SK-N-SH (cell line): ENCODE data around the gene TP53TG5. TPM values are rescaled to one million over a fixed set of nuclear protein-coding genes. Genes with fewer than 3 reads are reported as not detected.

Experiments
- CTCF ChIA-PET: fragments of 300-600, 350-600 bp; formaldehyde crosslinking; extraction: SDS; loops from one replicate; lab custom pipeline; 2021; lab: Yijun Ruan, JAX
- POLR2A ChIA-PET: fragments of 350-600 bp; sonication (Branson Sonifier 250); formaldehyde crosslinking; extraction: SDS; loops from one replicate; lab custom pipeline; 2020; ENCODE audit warnings: antibody characterized with exemption, inconsistent platforms; lab: Yijun Ruan, JAX
- DNase-seq: peaks from one replicate; pipeline ENCODE4 v3.0.0; 2012
- H2AFZ ChIP-seq: fragments of 200-600 bp; sonication (generic); 2 replicates; pipeline ENCODE4 v1.8.1; 2016; ENCODE audit warnings: antibody characterized with exemption, mild to moderate bottlenecking, low read depth
- H3F3A ChIP-seq: fragments of 200-600 bp; sonication (generic); replicated peaks from 2 replicates; pipeline ENCODE3; 2016; ENCODE audit warnings: antibody characterized with exemption, mild to moderate bottlenecking; ENCODE audit not compliant: insufficient read depth
- H3K27ac ChIP-seq, 2 experiments: fragments of 200-500 bp in 1 of 2; fragments of 200-600 bp in 1 of 2; sonication (Bioruptor generic) in 1 of 2; sonication (generic), shearing (Covaris generic) in 1 of 2; 2 replicates each; pipeline versions ENCODE4 v1.5.1 to v1.6.1; 2014 to 2016; ENCODE audit warnings: low read depth in 2 of 2, inconsistent platforms in 1 of 2, low read length in 1 of 2, mild to moderate bottlenecking in 1 of 2, mixed read lengths in 1 of 2
- H3K27me3 ChIP-seq: fragments of 200-600 bp; sonication (generic), shearing (Covaris generic); 2 replicates; pipeline ENCODE4 v1.6.1; 2016; ENCODE audit warnings: mixed run types; ENCODE audit not compliant: insufficient read depth
- H3K36me3 ChIP-seq, 2 experiments: fragments of 200-500 bp in 1 of 2; fragments of 200-600 bp in 1 of 2; sonication (Bioruptor generic) in 1 of 2; sonication (generic) in 1 of 2; replicated peaks in 1 of 2; 2 replicates each; pipeline versions ENCODE3 to v1.5.1; 2014 to 2016; ENCODE audit warnings: low read length in 1 of 2, mild to moderate bottlenecking in 1 of 2; ENCODE audit not compliant: insufficient read depth in 2 of 2, control insufficient read depth in 1 of 2
- H3K4me1 ChIP-seq, 2 experiments: fragments of 200-500 bp in 1 of 2; fragments of 200-600 bp in 1 of 2; sonication (Bioruptor generic) in 1 of 2; sonication (generic), shearing (Covaris generic) in 1 of 2; 2 replicates each; pipeline versions ENCODE4 v1.5.1 to v1.6.1; 2014 to 2016; ENCODE audit warnings: low read depth in 1 of 2, low read length in 1 of 2, mixed run types in 1 of 2; ENCODE audit not compliant: insufficient read depth in 2 of 2, control insufficient read depth in 1 of 2
- H3K4me2 ChIP-seq: fragments of 200-600 bp; sonication (generic), shearing (Covaris generic); 2 replicates; pipeline ENCODE4 v1.6.1; 2017; ENCODE audit warnings: mixed run types
- H3K4me3 ChIP-seq, 2 experiments: fragments of 200-500 bp in 1 of 2; fragments of 200-600 bp in 1 of 2; sonication (Bioruptor generic) in 1 of 2; sonication (generic), shearing (Covaris generic) in 1 of 2; 2 replicates each; pipeline versions ENCODE4 v1.5.1 to v1.8.1; 2014 to 2016; ENCODE audit warnings: low read depth in 2 of 2, inconsistent platforms in 1 of 2, low read length in 1 of 2, mild to moderate bottlenecking in 1 of 2, mixed read lengths in 1 of 2, moderate library complexity in 1 of 2
- H3K79me2 ChIP-seq: fragments of 200-600 bp; sonication (generic); 2 replicates; pipeline ENCODE4 v1.8.1; 2017; ENCODE audit warnings: mild to moderate bottlenecking; ENCODE audit not compliant: insufficient read depth
- H3K9ac ChIP-seq: fragments of 200-600 bp; sonication (generic); 2 replicates; pipeline ENCODE4 v1.6.1; 2017; ENCODE audit warnings: mixed run types
- H3K9me2 ChIP-seq: fragments of 200-600 bp; sonication (generic); 2 replicates; pipeline ENCODE4 v1.6.1; 2017; ENCODE audit warnings: mixed run types
- H3K9me3 ChIP-seq: fragments of 200-600 bp; sonication (generic); 2 replicates; pipeline ENCODE4 v1.6.1; 2017; ENCODE audit warnings: mixed run types, mild to moderate bottlenecking, moderate library complexity
- H4K20me1 ChIP-seq: fragments of 200-600 bp; sonication (generic); 2 replicates; pipeline ENCODE4 v1.6.1; 2017; ENCODE audit warnings: mild to moderate bottlenecking, mixed run types; ENCODE audit not compliant: insufficient read depth
- CHD2 ChIP-seq: fragments of 150-350 bp; IDR thresholded peaks from 2 replicates; pipeline ENCODE4 v1.6.1; 2018; ENCODE audit warnings: low read length; ENCODE audit not compliant: partially characterized antibody
- FOSL2 ChIP-seq: IDR thresholded peaks from 2 replicates; pipeline ENCODE4 v1.4.0; 2012; ENCODE audit warnings: low read depth, mild to moderate bottlenecking, moderate library complexity, borderline replicate concordance
- GABPA ChIP-seq: IDR thresholded peaks from 2 replicates; pipeline ENCODE4 v1.4.0; 2012; ENCODE audit warnings: low read depth, mild to moderate bottlenecking
- NFIC ChIP-seq: IDR thresholded peaks from 2 replicates; pipeline ENCODE4 v1.4.0; 2012; ENCODE audit warnings: borderline replicate concordance
- POLR2AphosphoS5 ChIP-seq: IDR thresholded peaks from 2 replicates; pipeline ENCODE4 v1.6.1; 2012; ENCODE audit warnings: low read depth, low read length
- RCOR1 ChIP-seq: fragments of 150-350 bp; IDR thresholded peaks from 2 replicates; pipeline ENCODE4 v1.6.1; 2017; ENCODE audit warnings: antibody characterized with exemption, low read length
- RFX5 ChIP-seq: IDR thresholded peaks from 2 replicates; pipeline ENCODE4 v1.6.1; 2012; ENCODE audit warnings: mild to moderate bottlenecking, improper control_type of control experiment, low read length
- SIN3A ChIP-seq: IDR thresholded peaks from 2 replicates; pipeline ENCODE4 v1.6.1; 2012; ENCODE audit warnings: low read depth, mild to moderate bottlenecking, low read length, moderate library complexity, borderline replicate concordance
- TAF1 ChIP-seq: IDR thresholded peaks from 2 replicates; pipeline ENCODE4 v1.6.1; 2012; ENCODE audit warnings: low read depth, mild to moderate bottlenecking, low read length, moderate library complexity, borderline replicate concordance
- YY1 ChIP-seq: IDR thresholded peaks from 2 replicates; pipeline ENCODE4 v1.4.0; 2012; ENCODE audit warnings: low read depth, mild to moderate bottlenecking
- WGBS: methylation state at CpG from one replicate; pipeline ENCODE4 v1.1.6; 2017; ENCODE audit warnings: low lambda C conversion rate; 5-methylcytosine and 5-hydroxymethylcytosine counted together
- polyA plus RNA-seq, 3 experiments: library from polyadenylated mRNA; depleted of rRNA; stranded (reverse); fragments of >200 nt; gene quantifications; 2 replicates each; pipeline ENCODE4 v1.2.3, GENCODE V29; 2012
- TF ChIP-seq, protein P1 (sequence below): IDR thresholded peaks from 2 replicates; pipeline ENCODE4 v1.4.0; 2012; ENCODE audit warnings: low read depth
- TF ChIP-seq, protein P2 (sequence below): fragments of 150-350 bp; IDR thresholded peaks from 2 replicates; pipeline ENCODE4 v1.6.1; 2016; ENCODE audit warnings: mild to moderate bottlenecking, low read depth, low read length
- TF ChIP-seq, protein P3 (sequence below): IDR thresholded peaks from 2 replicates; pipeline ENCODE4 v1.6.1; 2012; ENCODE audit warnings: mild to moderate bottlenecking, low read depth, low read length, moderate library complexity
- TF ChIP-seq, protein P4 (sequence below): fragments of 200-600 bp; sonication (generic); IDR thresholded peaks from 2 replicates; pipeline ENCODE4 v1.6.1; 2017; ENCODE audit warnings: antibody characterized with exemption, mild to moderate bottlenecking, moderate library complexity

The TP53TG5 gene
- polyA plus RNA-seq, 1 of the 3 experiments (the other 2 are of a cell fraction), result not detected

DNA sequence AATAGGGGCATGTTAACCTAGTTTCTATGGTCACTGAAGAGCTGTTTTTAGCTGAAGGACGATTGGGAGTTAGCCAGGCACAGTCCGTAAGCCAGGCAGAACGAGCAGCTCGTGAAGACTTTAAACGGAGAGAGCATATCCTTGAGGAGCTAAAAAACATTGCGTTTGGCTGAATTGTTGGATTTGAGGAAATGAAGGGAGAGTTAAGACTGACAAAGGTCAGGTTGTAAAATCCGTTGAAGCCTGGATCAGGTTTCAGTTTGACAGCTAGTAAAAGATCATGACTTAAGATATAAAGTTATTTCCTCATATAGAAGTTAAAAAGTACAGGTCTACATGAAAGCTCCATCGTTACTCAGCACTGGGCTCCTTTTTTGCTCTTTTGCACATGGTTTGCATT lies 32.8 kb upstream of the TP53TG5 start:
- DNase-seq, result no peak
- no peaks in the 10 kb centered on the region for H3K9me3 ChIP-seq
- ChIA-PET POLR2A (no interaction called here), CTCF (interaction anchor here (1.3 to 4.4 kb wide), 2 partner anchors 26 to 48 kb away, joined by 3 to 26 read pairs; partner anchors contain the start of gene SYS1)
- no peak overlapping the region for H3K9ac ChIP-seq
- no peaks in the 10 kb centered on the region for H4K20me1 ChIP-seq
- H3F3A ChIP-seq, result no peaks in the 10 kb centered on the region
- H3K79me2 ChIP-seq, result no peaks in the 10 kb centered on the region; the same call in 1 of the 2 replicates
- no peak overlapping the region for H3K27ac ChIP-seq
- no peaks in the 10 kb centered on the region for H3K27me3 ChIP-seq
- no peak overlapping the region for H3K4me2 ChIP-seq
- no peak for TF ChIP-seq RCOR1
- TF ChIP-seq POLR2AphosphoS5, result no peak
- TF ChIP-seq GABPA, result no peak
- TF ChIP-seq NFIC, result no peak
- TF ChIP-seq, protein P1, sequence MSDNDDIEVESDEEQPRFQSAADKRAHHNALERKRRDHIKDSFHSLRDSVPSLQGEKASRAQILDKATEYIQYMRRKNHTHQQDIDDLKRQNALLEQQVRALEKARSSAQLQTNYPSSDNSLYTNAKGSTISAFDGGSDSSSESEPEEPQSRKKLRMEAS, result no peak
- TF ChIP-seq SIN3A, result no peak
- no peak for TF ChIP-seq FOSL2
- no peak for TF ChIP-seq YY1
- TF ChIP-seq RFX5, result no peak
- TF ChIP-seq TAF1, result no peak
- no peak for TF ChIP-seq CHD2
- TF ChIP-seq, protein P2, sequence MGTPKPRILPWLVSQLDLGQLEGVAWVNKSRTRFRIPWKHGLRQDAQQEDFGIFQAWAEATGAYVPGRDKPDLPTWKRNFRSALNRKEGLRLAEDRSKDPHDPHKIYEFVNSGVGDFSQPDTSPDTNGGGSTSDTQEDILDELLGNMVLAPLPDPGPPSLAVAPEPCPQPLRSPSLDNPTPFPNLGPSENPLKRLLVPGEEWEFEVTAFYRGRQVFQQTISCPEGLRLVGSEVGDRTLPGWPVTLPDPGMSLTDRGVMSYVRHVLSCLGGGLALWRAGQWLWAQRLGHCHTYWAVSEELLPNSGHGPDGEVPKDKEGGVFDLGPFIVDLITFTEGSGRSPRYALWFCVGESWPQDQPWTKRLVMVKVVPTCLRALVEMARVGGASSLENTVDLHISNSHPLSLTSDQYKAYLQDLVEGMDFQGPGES, result no peak
- TF ChIP-seq, protein P3, sequence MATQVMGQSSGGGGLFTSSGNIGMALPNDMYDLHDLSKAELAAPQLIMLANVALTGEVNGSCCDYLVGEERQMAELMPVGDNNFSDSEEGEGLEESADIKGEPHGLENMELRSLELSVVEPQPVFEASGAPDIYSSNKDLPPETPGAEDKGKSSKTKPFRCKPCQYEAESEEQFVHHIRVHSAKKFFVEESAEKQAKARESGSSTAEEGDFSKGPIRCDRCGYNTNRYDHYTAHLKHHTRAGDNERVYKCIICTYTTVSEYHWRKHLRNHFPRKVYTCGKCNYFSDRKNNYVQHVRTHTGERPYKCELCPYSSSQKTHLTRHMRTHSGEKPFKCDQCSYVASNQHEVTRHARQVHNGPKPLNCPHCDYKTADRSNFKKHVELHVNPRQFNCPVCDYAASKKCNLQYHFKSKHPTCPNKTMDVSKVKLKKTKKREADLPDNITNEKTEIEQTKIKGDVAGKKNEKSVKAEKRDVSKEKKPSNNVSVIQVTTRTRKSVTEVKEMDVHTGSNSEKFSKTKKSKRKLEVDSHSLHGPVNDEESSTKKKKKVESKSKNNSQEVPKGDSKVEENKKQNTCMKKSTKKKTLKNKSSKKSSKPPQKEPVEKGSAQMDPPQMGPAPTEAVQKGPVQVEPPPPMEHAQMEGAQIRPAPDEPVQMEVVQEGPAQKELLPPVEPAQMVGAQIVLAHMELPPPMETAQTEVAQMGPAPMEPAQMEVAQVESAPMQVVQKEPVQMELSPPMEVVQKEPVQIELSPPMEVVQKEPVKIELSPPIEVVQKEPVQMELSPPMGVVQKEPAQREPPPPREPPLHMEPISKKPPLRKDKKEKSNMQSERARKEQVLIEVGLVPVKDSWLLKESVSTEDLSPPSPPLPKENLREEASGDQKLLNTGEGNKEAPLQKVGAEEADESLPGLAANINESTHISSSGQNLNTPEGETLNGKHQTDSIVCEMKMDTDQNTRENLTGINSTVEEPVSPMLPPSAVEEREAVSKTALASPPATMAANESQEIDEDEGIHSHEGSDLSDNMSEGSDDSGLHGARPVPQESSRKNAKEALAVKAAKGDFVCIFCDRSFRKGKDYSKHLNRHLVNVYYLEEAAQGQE, result no peak
- TF ChIP-seq, protein P4, sequence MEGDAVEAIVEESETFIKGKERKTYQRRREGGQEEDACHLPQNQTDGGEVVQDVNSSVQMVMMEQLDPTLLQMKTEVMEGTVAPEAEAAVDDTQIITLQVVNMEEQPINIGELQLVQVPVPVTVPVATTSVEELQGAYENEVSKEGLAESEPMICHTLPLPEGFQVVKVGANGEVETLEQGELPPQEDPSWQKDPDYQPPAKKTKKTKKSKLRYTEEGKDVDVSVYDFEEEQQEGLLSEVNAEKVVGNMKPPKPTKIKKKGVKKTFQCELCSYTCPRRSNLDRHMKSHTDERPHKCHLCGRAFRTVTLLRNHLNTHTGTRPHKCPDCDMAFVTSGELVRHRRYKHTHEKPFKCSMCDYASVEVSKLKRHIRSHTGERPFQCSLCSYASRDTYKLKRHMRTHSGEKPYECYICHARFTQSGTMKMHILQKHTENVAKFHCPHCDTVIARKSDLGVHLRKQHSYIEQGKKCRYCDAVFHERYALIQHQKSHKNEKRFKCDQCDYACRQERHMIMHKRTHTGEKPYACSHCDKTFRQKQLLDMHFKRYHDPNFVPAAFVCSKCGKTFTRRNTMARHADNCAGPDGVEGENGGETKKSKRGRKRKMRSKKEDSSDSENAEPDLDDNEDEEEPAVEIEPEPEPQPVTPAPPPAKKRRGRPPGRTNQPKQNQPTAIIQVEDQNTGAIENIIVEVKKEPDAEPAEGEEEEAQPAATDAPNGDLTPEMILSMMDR, result no peak
- H2AFZ ChIP-seq, result no peak overlapping the region
- no peaks in the 10 kb centered on the region for H3K9me2 ChIP-seq
- H3K4me1 ChIP-seq, result peaks cover 0 to 4% of the 10 kb centered on the region in 2 experiments; a peak in 2 of 4 replicates
- WGBS, result 88% methylated on average over 8 of the region's 8 CpGs
- no peak overlapping the region for H3K4me3 ChIP-seq
- H3K36me3 ChIP-seq, result peaks cover 0 to 19% of the 10 kb centered on the region in 2 experiments
